B cell (primary cell): ENCODE results near the gene NATD1. TPM values are rescaled to one million over a fixed set of nuclear protein-coding genes. Genes with fewer than 3 reads are reported as not detected.

Source experiments
- ATAC-seq: fragments of 200-7000 bp; cut with Tn5 transposase; one replicate; pipeline ENCODE4 v1.10.0; 2021; ENCODE audit warnings: low read depth, mild to moderate bottlenecking, moderate number of reproducible peaks, moderate library complexity
- CTCF ChIA-PET: fragments of 350-600 bp; sonication (Branson Sonifier 250); formaldehyde crosslinking; loops from one replicate; lab custom pipeline; 2021; ENCODE audit warnings: antibody characterized with exemption, inconsistent platforms; lab: Charles Lee
- POLR2A ChIA-PET: fragments of 350-600 bp; sonication (Branson Sonifier 250); formaldehyde crosslinking; loops from one replicate; lab custom pipeline; 2021; ENCODE audit warnings: antibody characterized with exemption; lab: Charles Lee
- DNase-seq: peaks from one replicate; pipeline ENCODE4 v3.0.0; 2013
- H2AFZ ChIP-seq: 2 replicates; pipeline ENCODE4 v1.6.1; 2012; ENCODE audit warnings: mild to moderate bottlenecking, low read depth, low read length; ENCODE audit not compliant: insufficient read depth, poor library complexity, severe bottlenecking
- H3K27ac ChIP-seq, 2 donors: 1 replicate in 1 of 2; 2 replicates in 1 of 2; pipeline ENCODE4 v1.5.1; 2012 to 2013; ENCODE audit warnings: low read length in 2 of 2, mild to moderate bottlenecking in 2 of 2, moderate library complexity in 1 of 2
- H3K27me3 ChIP-seq, 4 experiments: fragments of 200-600 bp in 1 of 4; sonication (generic) in 1 of 4; replicated peaks in 1 of 4; 1 replicate in 2 of 4; 2 replicates in 2 of 4; pipeline versions ENCODE4 v1.6.1 to v1.7.0; 2013 to 2016; ENCODE audit warnings: low read length in 3 of 4, mild to moderate bottlenecking in 2 of 4, mixed read lengths in 1 of 4, moderate library complexity in 1 of 4; ENCODE audit not compliant: insufficient read depth in 4 of 4, control insufficient read depth in 3 of 4; ENCODE audit errors: control extremely low read depth in 1 of 4
- H3K36me3 ChIP-seq, 2 experiments: replicated peaks in 1 of 2; 1 replicate in 1 of 2; 2 replicates in 1 of 2; pipeline versions ENCODE4 v1.6.1 to v1.7.1; 2013; ENCODE audit warnings: low read length in 1 of 2; ENCODE audit not compliant: insufficient read depth in 2 of 2, control insufficient read depth in 1 of 2; ENCODE audit errors: control extremely low read depth in 1 of 2, extremely low read depth in 1 of 2
- H3K4me1 ChIP-seq, 2 donors: fragments of 200-600 bp in 1 of 2; sonication (generic) in 1 of 2; 1 replicate in 1 of 2; 2 replicates in 1 of 2; pipeline versions ENCODE4 v1.5.1 to v1.6.1; 2013 to 2017; ENCODE audit warnings: low read length in 2 of 2; ENCODE audit not compliant: control insufficient read depth in 2 of 2, insufficient read depth in 2 of 2
- H3K4me2 ChIP-seq: replicated peaks from 2 replicates; pipeline ENCODE3; 2012; ENCODE audit warnings: mild to moderate bottlenecking, low read depth, low read length; ENCODE audit not compliant: poor library complexity, severe bottlenecking
- H3K4me3 ChIP-seq, 5 experiments: fragments of 200-600 bp in 1 of 5; sonication (generic) in 1 of 5; 1 replicate in 3 of 5; 2 replicates in 2 of 5; pipeline versions ENCODE4 v1.5.1 to v1.7.0; 2011 to 2016; ENCODE audit warnings: low read length in 4 of 5, mild to moderate bottlenecking in 4 of 5, low read depth in 2 of 5, control low read depth in 1 of 5, moderate library complexity in 1 of 5; ENCODE audit not compliant: insufficient read depth in 1 of 5; ENCODE audit errors: control extremely low read depth in 1 of 5, extremely low read depth in 1 of 5
- H3K79me2 ChIP-seq: fragments of 200-600 bp; sonication (generic); one replicate; pipeline ENCODE4 v1.6.0; 2016; ENCODE audit warnings: low read length; ENCODE audit not compliant: control insufficient read depth, insufficient read depth
- H3K9ac ChIP-seq: fragments of 200-600 bp; sonication (generic); 2 replicates; pipeline ENCODE4 v1.6.1; 2017; ENCODE audit warnings: mild to moderate bottlenecking, low read length, moderate library complexity
- H3K9me3 ChIP-seq, 3 donors: one replicate each; pipeline versions ENCODE4 v1.6.1 to v1.7.1; 2013; ENCODE audit warnings: low read length in 2 of 3; ENCODE audit not compliant: control insufficient read depth in 2 of 3, insufficient read depth in 1 of 3; ENCODE audit errors: control extremely low read depth in 1 of 3
- H4K20me1 ChIP-seq: 2 replicates; pipeline ENCODE4 v1.6.0; 2012; ENCODE audit warnings: mild to moderate bottlenecking, low read length; ENCODE audit not compliant: insufficient read depth, control insufficient read depth, poor library complexity, severe bottlenecking
- H3K27ac Mint-ChIP-seq: one replicate; pipeline ENCODE4 v1.8.0; 2021; ENCODE audit warnings: mixed read lengths
- H3K27me3 Mint-ChIP-seq: one replicate; pipeline ENCODE4 v1.8.0; 2021; ENCODE audit warnings: mixed read lengths
- H3K4me1 Mint-ChIP-seq: one replicate; pipeline ENCODE4 v1.8.0; 2021; ENCODE audit warnings: mixed read lengths
- H3K4me3 Mint-ChIP-seq: one replicate; pipeline ENCODE4 v1.8.0; 2021; ENCODE audit warnings: mixed read lengths
- H3K9me3 Mint-ChIP-seq: one replicate; pipeline ENCODE4 v1.8.0; 2022; ENCODE audit warnings: mixed read lengths; ENCODE audit not compliant: insufficient read depth
- EZH2 ChIP-seq: IDR thresholded peaks from 2 replicates; pipeline ENCODE4 v1.6.1; 2012; ENCODE audit warnings: borderline replicate concordance, low read depth, mild to moderate bottlenecking, moderate library complexity, low read length; ENCODE audit not compliant: insufficient read depth, poor library complexity, severe bottlenecking
- WGBS: methylation state at CpG from one replicate; pipeline ENCODE4 v1.1.5; 2013; ENCODE audit warnings: missing lambda C conversion rate; ENCODE audit not compliant: insufficient coverage; 5-methylcytosine and 5-hydroxymethylcytosine counted together
- intact Hi-C: fragments of 100-400 bp; cut with micrococcal nuclease; formaldehyde crosslinking; loops from one replicate; pipeline ENCODE4 v1.10.0; 2022
- polyA plus RNA-seq: library from polyadenylated mRNA; depleted of rRNA; stranded (reverse); fragments of >200 nt; gene quantifications from 2 replicates; pipeline ENCODE4 v1.2.3, GENCODE V29; 2012
- total RNA-seq, 2 donors: library from RNA; stranded (reverse); fragments of 120-200 nt in 1 of 2; gene quantifications; 1 replicate in 1 of 2; 2 replicates in 1 of 2; pipeline versions ENCODE4 v1.2.3 to v1.2.4, GENCODE V29; 2013 to 2022
- TF ChIP-seq, protein P1 (sequence below): fragments of 200-600 bp; IDR thresholded peaks from one replicate; pipeline ENCODE4 v1.8.0; 2022; ENCODE audit warnings: antibody characterized with exemption, mild to moderate bottlenecking

Gene NATD1
- total and polyA plus RNA-seq, 2 donors (not counting 1 experiment from before 2014, with no cell fraction given), result 2.0 to 6.7 TPM

DNA sequence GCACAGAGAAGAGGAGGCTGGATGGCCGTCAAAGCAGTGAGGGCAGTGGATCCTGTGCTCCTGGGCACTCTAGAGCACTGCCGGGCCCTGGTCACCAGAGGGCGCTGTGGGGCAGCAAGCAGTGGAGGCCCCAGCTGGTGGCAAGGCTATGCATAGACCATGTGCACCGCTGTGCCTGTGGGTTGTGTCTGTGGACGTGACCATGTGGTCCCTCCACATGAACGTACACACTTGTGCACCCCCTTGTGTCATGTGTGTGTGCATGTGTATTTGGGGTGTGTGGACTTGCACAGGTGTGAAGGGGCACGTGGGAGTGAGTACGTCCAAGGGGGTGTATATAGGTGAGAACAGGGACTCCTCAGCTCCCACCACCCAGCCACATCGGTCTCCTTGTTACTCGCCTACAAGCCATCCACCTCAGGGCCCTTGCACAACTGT, 26.9 kb upstream of the NATD1 start:
- Mint-ChIP-seq H3K4me1 (peaks cover 57% of the 10 kb centered on the region), H3K27ac (peak overlapping the region; percentile 85), H3K27me3 (no peaks in the 10 kb centered on the region), H3K4me3 (peak overlapping the region; percentile 69), H3K9me3 (no peaks in the 10 kb centered on the region)
- peak; percentile 88 for DNase-seq
- Histone ChIP-seq H3K36me3 (no peaks in the 10 kb centered on the region), H2AFZ (peak overlapping the region; percentile 62), H3K4me3 (no peak overlapping the region), H3K9ac (no peak overlapping the region), H3K27me3 (no peaks in the 10 kb centered on the region), H3K9me3 (no peaks in the 10 kb centered on the region), H3K27ac (no peak overlapping the region), H4K20me1 (peaks cover under 1% of the 10 kb centered on the region), H3K79me2 (peaks cover 38% of the 10 kb centered on the region), H3K4me1 (peaks cover 49 to 62% of the 10 kb centered on the region in 2 donors), H3K4me2 (peak overlapping the region; percentile 7)
- intact Hi-C loops, result loop anchor here (1.0 to 2.0 kb wide), 4 partner anchors 8 to 161 kb away; no protein-coding TSS in a partner anchor
- TF ChIP-seq, protein P1, sequence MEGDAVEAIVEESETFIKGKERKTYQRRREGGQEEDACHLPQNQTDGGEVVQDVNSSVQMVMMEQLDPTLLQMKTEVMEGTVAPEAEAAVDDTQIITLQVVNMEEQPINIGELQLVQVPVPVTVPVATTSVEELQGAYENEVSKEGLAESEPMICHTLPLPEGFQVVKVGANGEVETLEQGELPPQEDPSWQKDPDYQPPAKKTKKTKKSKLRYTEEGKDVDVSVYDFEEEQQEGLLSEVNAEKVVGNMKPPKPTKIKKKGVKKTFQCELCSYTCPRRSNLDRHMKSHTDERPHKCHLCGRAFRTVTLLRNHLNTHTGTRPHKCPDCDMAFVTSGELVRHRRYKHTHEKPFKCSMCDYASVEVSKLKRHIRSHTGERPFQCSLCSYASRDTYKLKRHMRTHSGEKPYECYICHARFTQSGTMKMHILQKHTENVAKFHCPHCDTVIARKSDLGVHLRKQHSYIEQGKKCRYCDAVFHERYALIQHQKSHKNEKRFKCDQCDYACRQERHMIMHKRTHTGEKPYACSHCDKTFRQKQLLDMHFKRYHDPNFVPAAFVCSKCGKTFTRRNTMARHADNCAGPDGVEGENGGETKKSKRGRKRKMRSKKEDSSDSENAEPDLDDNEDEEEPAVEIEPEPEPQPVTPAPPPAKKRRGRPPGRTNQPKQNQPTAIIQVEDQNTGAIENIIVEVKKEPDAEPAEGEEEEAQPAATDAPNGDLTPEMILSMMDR, result peak; percentile 97
- no peak for TF ChIP-seq EZH2
- peak; percentile 37 for ATAC-seq
- WGBS, result 30% methylated on average over 6 of the region's 10 CpGs
- POLR2A ChIA-PET, result interaction anchor here (0.5 to 2.1 kb wide), 4 partner anchors 8 to 161 kb away, joined by 3 to 10 read pairs (median 6); no protein-coding TSS in a partner anchor
- CTCF ChIA-PET, result interaction anchor here (0.7 to 9.8 kb wide), 22 partner anchors 8 to 312 kb away, joined by 3 to 170 read pairs (median 4); partner anchors contain the start of genes NATD1 and USP22

DNA sequence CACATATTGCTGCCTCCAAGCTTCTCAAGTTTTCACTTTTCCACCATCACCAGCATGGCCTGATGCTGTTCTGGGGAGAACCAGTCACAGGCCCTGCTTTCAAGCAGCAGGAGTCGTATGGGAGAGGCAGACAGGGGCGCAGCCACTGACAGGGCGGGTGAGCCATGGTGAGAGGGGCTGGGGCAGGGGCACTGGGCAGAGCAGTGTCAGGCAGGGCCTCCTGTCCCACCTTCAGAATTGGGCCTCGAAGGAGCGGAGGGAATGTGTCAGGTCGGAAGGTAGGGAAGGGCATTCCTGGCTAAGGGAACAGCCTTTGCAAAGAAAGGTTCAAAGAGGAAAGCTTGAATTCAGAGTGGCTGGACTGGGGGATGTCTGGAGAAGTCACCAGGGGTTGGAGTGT, 26.4 kb upstream of the NATD1 start:
- Histone ChIP-seq H3K27me3 (no peaks in the 10 kb centered on the region), H3K79me2 (peaks cover 33% of the 10 kb centered on the region), H3K9ac (no peak overlapping the region), H3K4me1 (peaks cover 52 to 65% of the 10 kb centered on the region in 2 donors), H3K27ac (no peak overlapping the region), H4K20me1 (no peaks in the 10 kb centered on the region), H2AFZ (peak overlapping the region; percentile 62), H3K4me3 (no peak overlapping the region), H3K9me3 (no peaks in the 10 kb centered on the region), H3K4me2 (peak overlapping the region; percentile 7), H3K36me3 (no peaks in the 10 kb centered on the region)
- ChIA-PET CTCF (interaction anchor here (0.7 to 9.8 kb wide), 24 partner anchors 9 to 312 kb away, joined by 3 to 170 read pairs (median 4); partner anchors contain the start of genes NATD1 and USP22), POLR2A (interaction anchor here (0.6 to 2.1 kb wide), 4 partner anchors 9 to 237 kb away, joined by 3 to 9 read pairs (median 4); partner anchors contain the start of gene USP22)
- DNase-seq, result no peak
- WGBS, result 83% methylated on average over 6 of the region's 6 CpGs
- peaks cover 60% of the 10 kb centered on the region for H3K4me1 Mint-ChIP-seq
- TF ChIP-seq EZH2, result no peak
- TF ChIP-seq, protein P1, result no peak
- H3K4me3 Mint-ChIP-seq, result peak overlapping the region; percentile 69
- H3K27ac Mint-ChIP-seq, result peak overlapping the region; percentile 85
- H3K27me3 Mint-ChIP-seq, result no peaks in the 10 kb centered on the region
- H3K9me3 Mint-ChIP-seq, result no peaks in the 10 kb centered on the region
- ATAC-seq, result no peak
- intact Hi-C loops, result loop anchor here (5.0 kb wide), 1 partner anchor 273 kb away; no protein-coding TSS in a partner anchor
